ENCODE measurements around the gene DUSP9. TPM values are rescaled to one million over a fixed set of nuclear protein-coding genes. Genes with fewer than 3 reads are reported as not detected.

Gene DUSP9
- total RNA-seq, 1 donor from 2014 or later, result 3.1 TPM

DNA sequence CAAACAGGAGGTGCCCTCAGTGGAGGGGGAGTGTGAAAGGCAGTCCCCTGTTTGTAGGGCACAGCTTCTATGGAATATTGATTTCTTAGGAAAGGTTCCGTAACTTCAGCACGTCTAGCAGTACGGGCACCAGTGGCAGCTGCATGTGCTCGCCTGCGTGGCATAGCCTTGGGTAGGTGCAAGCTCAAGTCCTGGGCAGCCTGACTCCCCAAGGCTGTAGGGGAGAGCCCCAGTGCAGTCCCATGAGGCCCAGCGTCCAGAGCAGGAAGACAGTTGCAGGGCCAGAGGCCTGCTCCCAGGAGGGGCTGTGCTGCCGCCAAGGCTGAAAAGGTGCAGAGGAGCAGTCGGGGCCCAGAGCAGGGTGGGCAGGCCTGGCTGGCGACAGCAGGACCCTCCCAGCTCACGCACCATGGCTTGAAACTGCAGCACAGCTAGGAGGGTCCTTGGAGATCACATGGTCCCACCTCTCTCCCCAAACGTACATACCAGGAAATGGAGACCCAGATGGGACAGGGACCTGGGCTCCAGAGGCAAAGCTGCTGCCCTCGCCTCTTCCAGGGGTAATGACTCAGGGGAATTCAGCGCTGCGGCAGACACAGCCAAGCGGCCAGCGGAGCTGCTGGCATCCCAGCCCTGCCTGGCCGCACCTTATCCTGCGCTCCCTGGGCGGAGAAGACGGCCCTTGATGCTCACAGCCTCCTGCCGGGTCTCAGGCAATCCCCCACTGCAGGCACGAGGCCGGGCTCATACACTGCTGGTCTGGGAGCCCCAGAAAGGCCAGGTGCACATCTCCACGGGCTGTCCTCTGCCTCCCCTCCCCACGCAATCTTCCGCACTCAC lies 6.0 kb upstream of the DUSP9 start:
- TF ChIP-seq, protein P1, sequence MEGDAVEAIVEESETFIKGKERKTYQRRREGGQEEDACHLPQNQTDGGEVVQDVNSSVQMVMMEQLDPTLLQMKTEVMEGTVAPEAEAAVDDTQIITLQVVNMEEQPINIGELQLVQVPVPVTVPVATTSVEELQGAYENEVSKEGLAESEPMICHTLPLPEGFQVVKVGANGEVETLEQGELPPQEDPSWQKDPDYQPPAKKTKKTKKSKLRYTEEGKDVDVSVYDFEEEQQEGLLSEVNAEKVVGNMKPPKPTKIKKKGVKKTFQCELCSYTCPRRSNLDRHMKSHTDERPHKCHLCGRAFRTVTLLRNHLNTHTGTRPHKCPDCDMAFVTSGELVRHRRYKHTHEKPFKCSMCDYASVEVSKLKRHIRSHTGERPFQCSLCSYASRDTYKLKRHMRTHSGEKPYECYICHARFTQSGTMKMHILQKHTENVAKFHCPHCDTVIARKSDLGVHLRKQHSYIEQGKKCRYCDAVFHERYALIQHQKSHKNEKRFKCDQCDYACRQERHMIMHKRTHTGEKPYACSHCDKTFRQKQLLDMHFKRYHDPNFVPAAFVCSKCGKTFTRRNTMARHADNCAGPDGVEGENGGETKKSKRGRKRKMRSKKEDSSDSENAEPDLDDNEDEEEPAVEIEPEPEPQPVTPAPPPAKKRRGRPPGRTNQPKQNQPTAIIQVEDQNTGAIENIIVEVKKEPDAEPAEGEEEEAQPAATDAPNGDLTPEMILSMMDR (conservative IDR thresholded peaks at IDR 0.05; ENCODE audit: low read depth, low read length), result no peak
- no peak for DNase-seq (ENCODE audit: low read depth)
- no peak overlapping the region for H3K4me3 ChIP-seq (ENCODE audit: low read depth, low read length)

DNA sequence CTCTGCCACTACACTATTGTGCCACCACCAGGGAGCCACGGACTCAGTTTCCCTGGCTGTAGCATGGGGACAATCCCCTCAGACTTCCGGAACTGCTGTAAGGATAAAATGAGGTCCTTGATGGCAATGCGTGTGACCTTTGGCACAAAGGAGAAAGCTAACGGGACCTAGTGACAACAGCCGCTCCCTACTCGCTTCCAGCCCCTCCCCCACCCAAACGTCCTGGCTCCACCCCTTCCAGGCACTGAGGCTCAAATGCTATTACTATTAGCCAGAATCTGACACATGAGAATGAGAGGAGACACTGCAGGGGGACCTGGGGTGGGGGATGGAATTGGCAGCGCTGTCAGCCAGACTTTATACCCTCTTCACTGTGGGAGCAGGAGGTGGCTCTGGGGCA lies 5.4 kb upstream of the DUSP9 start:
- H3K4me3 ChIP-seq (ENCODE audit: low read depth, low read length), result no peak overlapping the region
- DNase-seq (ENCODE audit: low read depth), result no peak
- TF ChIP-seq, protein P1 (conservative IDR thresholded peaks at IDR 0.05; ENCODE audit: low read depth, low read length), result no peak

DNA sequence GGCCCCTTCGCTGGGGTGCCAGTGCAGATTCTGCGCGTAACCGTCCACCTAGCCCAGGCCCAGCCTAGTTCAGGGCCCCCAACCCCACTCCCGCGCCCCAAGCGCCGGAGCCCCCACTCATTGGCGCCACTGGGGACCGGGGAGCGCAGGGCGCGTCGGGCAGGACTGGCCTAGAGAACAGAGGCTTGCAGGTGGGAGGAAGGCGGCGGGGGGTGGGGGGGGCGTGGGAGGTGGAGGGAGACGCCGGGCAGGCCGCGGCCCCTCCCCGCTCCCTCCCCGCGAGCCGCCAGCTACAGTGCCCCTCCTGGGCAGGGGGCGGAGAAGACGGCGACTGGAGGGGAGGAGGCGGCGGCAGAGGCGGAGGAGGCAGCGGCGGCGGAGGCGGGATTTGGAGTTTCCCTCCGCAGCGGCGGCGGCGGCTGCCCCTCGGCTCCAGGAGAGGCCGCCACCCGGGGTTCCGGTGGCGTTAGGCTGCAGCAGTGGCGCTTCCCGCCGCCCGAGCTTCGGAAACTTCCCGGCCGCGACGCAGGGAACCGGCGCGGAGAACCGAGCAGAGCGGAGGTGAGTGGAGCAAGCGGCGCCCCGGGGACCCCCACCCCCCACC lies 4.8 kb upstream of the DUSP9 start:
- no peak overlapping the region for H3K4me3 ChIP-seq (ENCODE audit: low read depth, low read length)

DNA sequence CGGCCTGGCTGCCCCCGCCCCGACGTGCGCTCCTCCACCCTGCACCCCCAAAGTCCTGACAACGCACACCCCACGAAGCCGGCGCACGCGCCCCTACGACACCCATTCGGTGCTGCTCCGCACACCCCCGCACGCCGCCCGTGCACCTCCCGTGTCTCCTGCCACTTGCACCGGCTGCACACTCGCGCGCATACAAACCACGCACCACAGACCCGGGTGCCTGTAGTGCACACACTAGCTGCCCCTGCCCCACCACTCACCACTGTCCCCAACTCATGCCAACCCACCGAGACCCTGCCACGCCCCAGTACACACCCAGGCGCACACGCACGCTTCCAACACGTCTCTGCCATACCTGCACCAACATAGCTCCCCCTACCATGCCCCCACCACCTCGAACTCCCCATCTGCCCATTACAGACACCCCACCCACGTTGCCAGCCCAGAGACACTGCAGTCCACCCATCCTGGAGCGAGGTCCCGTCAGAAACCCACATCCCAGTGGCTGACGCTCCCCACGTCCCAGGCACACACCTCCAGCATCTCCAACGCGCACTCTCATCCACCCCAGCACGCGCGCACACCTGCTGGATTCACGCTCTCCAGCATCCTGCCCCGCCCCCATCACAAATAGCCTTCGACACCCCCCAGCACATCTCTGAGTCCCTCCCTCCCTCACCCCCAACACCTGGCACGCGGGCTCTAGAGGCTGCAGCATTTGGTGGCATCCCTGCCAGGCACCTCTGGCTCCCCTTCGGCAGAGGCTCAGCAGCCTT lies 4.2 kb upstream of the DUSP9 start:
- no peak overlapping the region for H3K4me3 ChIP-seq (ENCODE audit: low read depth, low read length)
- no peak for DNase-seq (ENCODE audit: low read depth)
- TF ChIP-seq, protein P1 (conservative IDR thresholded peaks at IDR 0.05; ENCODE audit: low read depth, low read length), result no peak

More for the DNA sequence above, 4.8 kb upstream of the DUSP9 start:
- TF ChIP-seq, protein P1 (conservative IDR thresholded peaks at IDR 0.05; ENCODE audit: low read depth, low read length), result no peak
- no peak for DNase-seq (ENCODE audit: low read depth)

DNA sequence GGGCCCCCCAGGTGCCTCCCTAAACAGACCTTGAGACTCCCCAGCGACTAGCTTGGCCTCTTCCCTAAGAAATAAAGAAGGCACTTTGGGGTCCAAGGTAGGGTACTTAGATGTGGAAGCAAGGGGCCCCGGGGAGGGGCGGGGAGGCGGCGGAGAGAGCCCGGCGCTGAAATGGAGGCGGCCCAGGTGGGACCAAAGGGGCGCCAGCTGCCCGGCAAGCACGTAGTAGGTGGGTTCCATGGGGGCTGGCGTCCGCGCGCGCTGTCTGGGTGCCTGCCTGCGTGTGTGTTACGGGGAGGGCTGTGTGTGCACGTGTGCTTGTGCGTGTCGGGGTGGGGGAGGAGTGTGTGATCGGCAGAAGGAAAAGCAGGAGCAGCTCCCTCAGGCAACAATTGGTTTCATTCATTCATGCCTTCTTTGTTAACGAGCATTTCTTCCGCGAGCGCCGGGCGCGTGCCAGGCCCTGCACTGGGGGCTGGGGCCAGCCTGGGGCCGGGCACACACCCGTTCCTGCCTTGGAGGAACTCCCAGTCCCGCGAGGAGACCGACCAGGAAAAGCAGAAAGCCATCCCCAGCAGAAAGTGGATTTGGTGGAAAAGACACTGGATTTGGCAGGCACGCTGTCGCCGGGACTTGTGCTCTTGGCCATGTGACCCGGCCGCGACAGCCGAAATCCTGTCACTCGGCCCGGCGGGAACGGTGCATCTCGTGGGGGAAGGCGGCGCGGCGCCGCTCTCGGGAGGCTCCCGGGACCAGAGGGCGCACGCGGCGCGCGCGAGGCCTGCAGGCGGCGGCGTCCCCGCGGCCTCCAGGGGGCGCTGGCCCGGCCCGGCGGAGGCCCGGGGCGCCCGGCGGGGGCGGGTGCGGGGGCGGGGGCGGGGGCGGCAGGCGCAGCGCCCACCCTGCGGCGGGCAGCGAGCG lies 3.3 kb upstream of the DUSP9 start:
- no peak for DNase-seq (ENCODE audit: low read depth)
- peak overlapping the region; percentile 26 for H3K4me3 ChIP-seq (ENCODE audit: low read depth, low read length)

More for the DNA sequence above, 3.3 kb upstream of the DUSP9 start:
- TF ChIP-seq, protein P1 (conservative IDR thresholded peaks at IDR 0.05; ENCODE audit: low read depth, low read length), result no peak
